Transverse colon (tissue), 4 donors: ENCODE results near the gene MCUR1. TPM values are rescaled to one million over a fixed set of nuclear protein-coding genes. Genes with fewer than 3 reads are reported as not detected.
A peak's percentile ranks its signal among the peaks of the same experiment; 100 is the strongest.
"Not testable (repeated sequence)": the region's sequence is repeated elsewhere in the genome, so short reads cannot be mapped to it uniquely, and the experiment has no call there.

Experiments
- DNase-seq: peaks from one replicate; pipeline ENCODE4 v3.0.0-alpha.2; 2019
- H3K27ac ChIP-seq, 4 donors: fragments of 200-600 bp; sonication (generic); 2 replicates each; pipeline ENCODE4 v1.5.1; 2016 to 2018; ENCODE audit warnings: inconsistent platforms in 4 of 4
- H3K27me3 ChIP-seq: fragments of 200-600 bp; sonication (generic); 2 replicates; pipeline ENCODE4 v1.5.1; 2017; ENCODE audit warnings: inconsistent platforms
- H3K36me3 ChIP-seq, 4 donors: fragments of 200-600 bp; sonication (generic); 2 replicates each; pipeline ENCODE4 v1.5.1; 2017 to 2019; ENCODE audit warnings: inconsistent platforms in 4 of 4
- H3K4me1 ChIP-seq, 4 donors: fragments of 200-600 bp; sonication (generic); 2 replicates each; pipeline ENCODE4 v1.5.1; 2017 to 2020; ENCODE audit warnings: inconsistent platforms in 4 of 4
- H3K4me3 ChIP-seq, 4 donors: fragments of 200-600 bp; sonication (generic); 1 replicate in 1 of 4; 2 replicates in 3 of 4; pipeline versions ENCODE4 v1.5.1 to v1.6.1; 2017 to 2019; ENCODE audit warnings: inconsistent platforms in 4 of 4
- H3K9me3 ChIP-seq, 2 donors: fragments of 200-600 bp; sonication (generic); 2 replicates each; pipeline ENCODE4 v1.5.1; 2017 to 2019; ENCODE audit warnings: inconsistent platforms in 2 of 2
- CTCF ChIP-seq, 5 experiments: fragments of 200-600 bp in 3 of 5; fragments of 450-650 bp in 2 of 5; sonication (generic) in 3 of 5; IDR thresholded peaks; 1 replicate in 2 of 5; 2 replicates in 3 of 5; pipeline ENCODE4 v1.5.1; 2016 to 2017; ENCODE audit warnings: antibody characterized with exemption in 5 of 5, inconsistent platforms in 3 of 5, mild to moderate bottlenecking in 2 of 5, moderate library complexity in 1 of 5
- EP300 ChIP-seq: sonication (generic); formaldehyde crosslinking; IDR thresholded peaks from one replicate; pipeline ENCODE4 v1.6.1; 2017; ENCODE audit warnings: antibody characterized with exemption, low read depth
- POLR2A ChIP-seq: fragments of 450-650 bp; IDR thresholded peaks from one replicate; pipeline ENCODE4 v1.6.1; 2016; ENCODE audit warnings: antibody characterized with exemption, mild to moderate bottlenecking, moderate library complexity
- POLR2AphosphoS5 ChIP-seq, 3 donors: sonication (generic); formaldehyde crosslinking; IDR thresholded peaks; one replicate each; pipeline ENCODE4 v1.6.1; 2016; ENCODE audit warnings: antibody characterized with exemption in 3 of 3
- WGBS, 2 donors: methylation state at CpG; one replicate each; pipeline ENCODE4 v1.1.5; 2018; ENCODE audit warnings: low coverage in 1 of 2; 5-methylcytosine and 5-hydroxymethylcytosine counted together
- in situ Hi-C, 4 donors: fragments of 200-750 bp; cut with MboI; loops; one replicate each; pipeline versions ENCODE4 v1.15.0 to v1.15.1; 2017; ENCODE audit warnings: low sequenced_read_pairs in 3 of 4, low pct_ligation_motif_present in 1 of 4, low pct_unique_long_range_greater_than_20kb in 1 of 4
- intact Hi-C: fragments of 100-400 bp; cut with DNase I; formaldehyde crosslinking; loops from one replicate; pipeline ENCODE4 v1.15.1; 2023; ENCODE audit warnings: low total_unique reads
- total RNA-seq, 4 donors: library from RNA; depleted of rRNA; stranded (reverse); fragments of >200 nt; gene quantifications; one replicate each; pipeline ENCODE4 v1.1.0, GENCODE V29; 2016

The MCUR1 gene
- total RNA-seq, 4 donors from 2014 or later = 25.7 to 58.7 (median 31.1) TPM

GRCh38 chr6:13787137-13787536, 27.2 kb downstream of the MCUR1 start:
- peak in 2 of 3 donors; percentile 54 to 61 for TF ChIP-seq POLR2AphosphoS5 (IDR thresholded peaks at IDR 0.05)
- no peak for TF ChIP-seq EP300
- no peak for TF ChIP-seq CTCF (IDR thresholded peaks at IDR 0.05)
- TF ChIP-seq POLR2A = no peak
- H3K36me3 ChIP-seq = peaks cover 0 to 15% (median 0%) of the 10 kb centered on the region in 4 donors
- no peak for DNase-seq
- no peak overlapping the region for H3K4me3 ChIP-seq
- intact Hi-C loops = no loop called here
- peak overlapping the region; percentile 44 to 75 (median 60) for H3K27ac ChIP-seq
- in situ Hi-C loops = no loop called here
- no peaks in the 10 kb centered on the region for H3K27me3 ChIP-seq
- WGBS, 2 donors = 55 to 66% methylated on average over 8 of the region's 8 CpGs
- H3K9me3 ChIP-seq = no peaks in the 10 kb centered on the region
- peaks cover 0 to 4% (median 0%) of the 10 kb centered on the region in 4 donors for H3K4me1 ChIP-seq

DNA sequence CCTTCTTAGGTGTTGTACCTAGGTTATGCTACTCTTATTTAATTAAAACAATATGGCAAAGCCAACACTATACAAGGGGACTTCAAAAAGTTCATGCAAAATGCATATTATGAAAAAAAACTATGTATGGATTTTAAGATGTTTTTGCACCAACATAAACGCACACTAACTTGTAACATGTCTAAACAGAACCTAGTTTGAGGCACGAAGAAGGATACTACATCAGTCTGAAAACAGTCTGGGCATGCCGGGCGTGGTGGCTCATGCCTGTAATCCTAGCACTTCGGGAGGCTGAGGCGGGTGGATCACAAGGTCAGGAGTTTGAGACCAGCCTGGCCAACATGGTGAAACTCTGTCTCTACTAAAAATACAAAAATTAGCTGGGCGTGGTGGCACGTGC, 34.2 kb downstream of the MCUR1 start:
- intact Hi-C loops, H3K9me3 ChIP-seq, in situ Hi-C loops, H3K27me3 ChIP-seq, H3K4me1 ChIP-seq, H3K4me3 ChIP-seq, H3K27ac ChIP-seq, DNase-seq, H3K36me3 ChIP-seq: not testable (repeated sequence)
- WGBS, 2 donors = 74 to 93% methylated on average over 2 to 8 of the region's 8 CpGs

- no peak for DNase-seq
- 91% methylated on average over 6 of the region's 6 CpGs for WGBS, 2 donors
- no peak overlapping the region for H3K4me3 ChIP-seq
- in situ Hi-C loops = no loop called here
- no peaks in the 10 kb centered on the region for H3K36me3 ChIP-seq
- no peaks in the 10 kb centered on the region for H3K27me3 ChIP-seq
- TF ChIP-seq CTCF (IDR thresholded peaks at IDR 0.05) (no peak), EP300 (no peak), POLR2A (no peak), POLR2AphosphoS5 (IDR thresholded peaks at IDR 0.05) (no peak)
- H3K27ac ChIP-seq = no peak overlapping the region
- intact Hi-C loops = no loop called here
- no peaks in the 10 kb centered on the region for H3K9me3 ChIP-seq
- no peaks in the 10 kb centered on the region for H3K4me1 ChIP-seq
Measured at GRCh38 chr6:13778028-13778427, 36.3 kb downstream of the MCUR1 start.

- no peaks in the 10 kb centered on the region for H3K4me1 ChIP-seq
- no peak for DNase-seq
- H3K4me3 ChIP-seq = no peak overlapping the region
- no peaks in the 10 kb centered on the region for H3K27me3 ChIP-seq
- in situ Hi-C loops (no loop called here), intact Hi-C loops (no loop called here)
- H3K9me3 ChIP-seq = no peaks in the 10 kb centered on the region
- 83 to 91% methylated on average over 4 to 9 of the region's 9 CpGs for WGBS, 2 donors
- TF ChIP-seq CTCF (IDR thresholded peaks at IDR 0.05) (no peak), EP300 (no peak), POLR2AphosphoS5 (IDR thresholded peaks at IDR 0.05) (no peak), POLR2A (no peak)
- H3K36me3 ChIP-seq = no peaks in the 10 kb centered on the region
- H3K27ac ChIP-seq = no peak overlapping the region
Measured at GRCh38 chr6:13776602-13777001, 37.8 kb downstream of the MCUR1 start.

GRCh38 chr6:13775466-13775865, 38.9 kb downstream of the MCUR1 start:
- H3K36me3 ChIP-seq, H3K9me3 ChIP-seq, H3K4me3 ChIP-seq, H3K27me3 ChIP-seq, H3K27ac ChIP-seq, DNase-seq, H3K4me1 ChIP-seq, intact Hi-C loops, in situ Hi-C loops: not testable (repeated sequence)
- WGBS, 2 donors = 87 to 96% methylated on average over 6 to 9 of the region's 9 CpGs

DNA sequence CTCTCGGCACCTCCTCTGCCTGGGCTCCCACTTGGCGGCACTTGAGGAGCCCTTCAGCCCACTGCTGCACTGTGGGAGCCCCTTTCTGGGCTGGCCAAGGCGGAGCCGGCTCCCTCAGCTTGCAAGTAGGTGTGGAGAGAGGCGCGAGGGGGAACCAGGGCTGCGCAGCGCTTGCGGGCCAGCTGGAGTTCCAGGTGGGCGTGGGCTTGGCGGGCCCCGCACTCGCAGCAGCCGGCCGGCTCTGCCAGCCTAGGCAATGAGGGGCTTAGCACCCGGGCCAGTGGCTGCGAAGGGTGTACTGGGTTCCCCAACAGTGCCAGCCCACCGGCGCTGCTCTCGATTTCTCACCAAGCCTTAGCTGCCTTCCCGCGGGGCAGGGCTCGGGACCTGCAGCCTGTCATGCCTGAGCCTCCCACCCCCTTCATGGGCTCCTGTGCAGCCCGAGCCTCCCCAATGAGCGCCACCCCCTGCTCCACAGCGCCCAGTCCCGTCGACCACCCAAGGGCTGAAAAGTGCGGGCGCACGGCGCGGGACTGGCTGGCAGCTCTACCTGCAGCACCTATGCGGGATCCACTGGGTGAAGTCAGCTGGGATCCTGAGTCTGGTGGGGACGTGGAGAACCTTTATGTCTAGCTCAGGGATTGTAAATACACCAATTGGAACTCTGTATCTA, 41.9 kb downstream of the MCUR1 start:
- H3K27ac ChIP-seq, H3K9me3 ChIP-seq, H3K4me1 ChIP-seq, intact Hi-C loops, in situ Hi-C loops, H3K4me3 ChIP-seq, H3K36me3 ChIP-seq, DNase-seq, H3K27me3 ChIP-seq: not testable (repeated sequence)
- WGBS, 2 donors = 96% methylated on average over 35 of the region's 35 CpGs; no CpG with 5 or more reads in 1 of the 2 donors
